Activated B cell treated with CpG ODN at 0.5 μM for 24 hours (primary cell): ENCODE measurements around the gene PLEK. TPM values are rescaled to one million over a fixed set of nuclear protein-coding genes. Genes with fewer than 3 reads are reported as not detected.

ENCODE experiments used
- ATAC-seq: fragments of 200-7000 bp; cut with Tn5 transposase; one replicate; pipeline ENCODE4 v1.10.0; 2021; ENCODE audit warnings: low read depth, mild to moderate bottlenecking, moderate library complexity
- CTCF ChIA-PET: fragments of 350-600 bp; sonication (Branson Sonifier 250); formaldehyde crosslinking; loops from one replicate; lab custom pipeline; 2021; ENCODE audit warnings: antibody characterized with exemption; lab: Charles Lee
- POLR2A ChIA-PET: fragments of 350-600 bp; sonication (Branson Sonifier 250); formaldehyde crosslinking; loops from one replicate; lab custom pipeline; 2021; ENCODE audit warnings: antibody characterized with exemption; lab: Charles Lee
- DNase-seq: peaks from one replicate; pipeline ENCODE4 v3.0.0; 2022
- H3K27ac Mint-ChIP-seq: one replicate; pipeline ENCODE4 v1.8.0; 2020; ENCODE audit warnings: mixed read lengths
- H3K27me3 Mint-ChIP-seq: one replicate; pipeline ENCODE4 v1.8.0; 2021; ENCODE audit warnings: mixed read lengths
- H3K36me3 Mint-ChIP-seq: one replicate; pipeline ENCODE4 v1.8.0; 2021; ENCODE audit warnings: low read depth, mixed read lengths
- H3K4me1 Mint-ChIP-seq: one replicate; pipeline ENCODE4 v1.8.0; 2021; ENCODE audit warnings: mixed read lengths
- H3K4me3 Mint-ChIP-seq: one replicate; pipeline ENCODE4 v1.8.0; 2020; ENCODE audit warnings: mild to moderate bottlenecking, mixed read lengths
- H3K9me3 Mint-ChIP-seq: one replicate; pipeline ENCODE4 v1.8.0; 2020; ENCODE audit warnings: mixed read lengths
- CTCF ChIP-seq: fragments of 200-600 bp; IDR thresholded peaks from one replicate; pipeline ENCODE4 v1.8.0; 2022; ENCODE audit warnings: antibody characterized with exemption, mild to moderate bottlenecking
- intact Hi-C: fragments of 100-400 bp; cut with micrococcal nuclease; formaldehyde crosslinking; loops from one replicate; pipeline ENCODE4 v1.15.1; 2024
- total RNA-seq: library from RNA; stranded (reverse); gene quantifications from 2 replicates; pipeline ENCODE4 v1.2.3, GENCODE V29; 2022

The PLEK gene
- total RNA-seq, 1 donor from 2014 or later, result 140 TPM

GRCh38 chr2:68367953-68368653 lies 3.0 kb downstream of the PLEK start:
- peak overlapping the region; percentile 97 for H3K4me3 Mint-ChIP-seq
- H3K4me1 Mint-ChIP-seq, result peaks cover 88% of the 10 kb centered on the region
- ATAC-seq (no peak), DNase-seq (no peak)
- no peaks in the 10 kb centered on the region for H3K27me3 Mint-ChIP-seq
- peaks cover 59% of the 10 kb centered on the region for H3K36me3 Mint-ChIP-seq
- peak overlapping the region; percentile 91 for H3K27ac Mint-ChIP-seq
- intact Hi-C loops, result loop anchor here (5.0 to 10.0 kb wide), 2 partner anchors 367 to 539 kb away; partner anchors contain the start of gene ARHGAP25
- TF ChIP-seq CTCF, result no peak
- POLR2A ChIA-PET, result interaction anchor here (1.3 kb wide), 1 partner anchor 35 kb away, joined by 3 read pairs; no protein-coding TSS in a partner anchor
- H3K9me3 Mint-ChIP-seq, result no peaks in the 10 kb centered on the region
- CTCF ChIA-PET, result no interaction called here

- peaks cover 61% of the 10 kb centered on the region for H3K36me3 Mint-ChIP-seq
- intact Hi-C loops, result loop anchor here (5.0 to 10.0 kb wide), 2 partner anchors 366 to 539 kb away; partner anchors contain the start of gene ARHGAP25
- peak overlapping the region; percentile 91 for H3K27ac Mint-ChIP-seq
- ATAC-seq, result no peak
- CTCF ChIA-PET, result no interaction called here
- no peak for TF ChIP-seq CTCF
- H3K4me3 Mint-ChIP-seq, result peak overlapping the region; percentile 97
- no peaks in the 10 kb centered on the region for H3K9me3 Mint-ChIP-seq
- DNase-seq, result no peak
- no peaks in the 10 kb centered on the region for H3K27me3 Mint-ChIP-seq
- POLR2A ChIA-PET, result interaction anchor here (1.3 kb wide), 1 partner anchor 34 kb away, joined by 3 read pairs; no protein-coding TSS in a partner anchor
- peaks cover 82% of the 10 kb centered on the region for H3K4me1 Mint-ChIP-seq
Measured at GRCh38 chr2:68368654-68369336, 3.7 kb downstream of the PLEK start.

GRCh38 chr2:68369337-68369734 lies 4.3 kb downstream of the PLEK start:
- no peak for ATAC-seq
- peaks cover 65% of the 10 kb centered on the region for H3K36me3 Mint-ChIP-seq
- H3K4me1 Mint-ChIP-seq, result peaks cover 82% of the 10 kb centered on the region

GRCh38 chr2:68371138-68371537 lies 6.1 kb downstream of the PLEK start:
- ChIA-PET POLR2A (interaction anchor here (0.9 to 1.7 kb wide), 3 partner anchors 11 to 69 kb away, joined by 3 to 5 read pairs (median 3); no protein-coding TSS in a partner anchor), CTCF (interaction anchor here (1.0 to 1.1 kb wide), 2 partner anchors 16 to 70 kb away, joined by 3 to 4 read pairs; no protein-coding TSS in a partner anchor)
- H3K4me3 Mint-ChIP-seq, result no peak overlapping the region
- no peak for ATAC-seq
- H3K27ac Mint-ChIP-seq, result peak overlapping the region; percentile 39
- TF ChIP-seq CTCF, result no peak
- no peaks in the 10 kb centered on the region for H3K9me3 Mint-ChIP-seq
- no peak for DNase-seq
- no peaks in the 10 kb centered on the region for H3K27me3 Mint-ChIP-seq
- peaks cover 68% of the 10 kb centered on the region for H3K36me3 Mint-ChIP-seq
- H3K4me1 Mint-ChIP-seq, result peaks cover 90% of the 10 kb centered on the region
- intact Hi-C loops, result no loop called here

More at GRCh38 chr2:68369337-68369734, 4.3 kb downstream of the PLEK start:
- TF ChIP-seq CTCF, result no peak
- Mint-ChIP-seq H3K9me3 (no peaks in the 10 kb centered on the region), H3K4me3 (peak overlapping the region; percentile 97), H3K27ac (peak overlapping the region; percentile 91), H3K27me3 (no peaks in the 10 kb centered on the region)
- ChIA-PET CTCF (no interaction called here), POLR2A (interaction anchor here (1.3 kb wide), 1 partner anchor 34 kb away, joined by 3 read pairs; no protein-coding TSS in a partner anchor)
- intact Hi-C loops, result loop anchor here (5.0 to 10.0 kb wide), 2 partner anchors 365 to 538 kb away; partner anchors contain the start of gene ARHGAP25
- no peak for DNase-seq
